Neural cell (in vitro differentiated cells): ENCODE measurements around the gene ZNF57. TPM values are rescaled to one million over a fixed set of nuclear protein-coding genes. Genes with fewer than 3 reads are reported as not detected.

Experiments used
- H2AFZ ChIP-seq: fragments of 200-600, 300-800 bp; sonication (generic), shearing (Covaris generic); 2 replicates; pipeline ENCODE4 v1.6.0; 2014; ENCODE audit warnings: low read depth, mild to moderate bottlenecking, antibody characterized with exemption, low read length, moderate library complexity
- H3F3A ChIP-seq: fragments of 200-600 bp; shearing (Covaris generic); 2 replicates; pipeline ENCODE4 v1.6.1; 2016; ENCODE audit warnings: mild to moderate bottlenecking, moderate library complexity, mixed read lengths, antibody characterized with exemption, low read length; ENCODE audit not compliant: insufficient read depth, poor library complexity, severe bottlenecking
- H3K27ac ChIP-seq: fragments of 200-600, 300-800 bp; sonication (generic), shearing (Covaris generic); 2 replicates; pipeline ENCODE4 v1.5.1; 2014; ENCODE audit warnings: mild to moderate bottlenecking, low read length, moderate library complexity
- H3K27me3 ChIP-seq: fragments of 300-800, 200-600 bp; sonication (generic), shearing (Covaris generic); 2 replicates; pipeline ENCODE4 v1.6.0; 2014; ENCODE audit warnings: mild to moderate bottlenecking, low read depth, low read length, moderate library complexity; ENCODE audit not compliant: insufficient read depth
- H3K36me3 ChIP-seq: fragments of 300-800, 200-600 bp; sonication (generic), shearing (Covaris generic); 2 replicates; pipeline ENCODE4 v1.5.1; 2014; ENCODE audit warnings: mild to moderate bottlenecking, antibody characterized with exemption, low read length, moderate library complexity; ENCODE audit not compliant: insufficient read depth
- H3K4me2 ChIP-seq: fragments of 300-800, 200-600 bp; sonication (generic), shearing (Covaris generic); 2 replicates; pipeline ENCODE4 v1.6.0; 2014; ENCODE audit warnings: mild to moderate bottlenecking, low read length
- H3K4me3 ChIP-seq: fragments of 300-800, 200-600 bp; sonication (generic), shearing (Covaris generic); 2 replicates; pipeline ENCODE4 v1.5.1; 2014; ENCODE audit warnings: mild to moderate bottlenecking, low read length, moderate library complexity
- H3K79me2 ChIP-seq: fragments of 200-600 bp; shearing (Covaris generic); replicated peaks from 2 replicates; pipeline ENCODE4 v1.6.0; 2014; ENCODE audit warnings: mild to moderate bottlenecking, low read length, moderate library complexity; ENCODE audit not compliant: insufficient read depth
- H3K9ac ChIP-seq: fragments of 300-800, 200-600 bp; sonication (generic), shearing (Covaris generic); 2 replicates; pipeline ENCODE4 v1.6.1; 2016; ENCODE audit warnings: mild to moderate bottlenecking, low read length, mixed read lengths
- H3K9me2 ChIP-seq: fragments of 200-600 bp; shearing (Covaris generic); 2 replicates; pipeline ENCODE4 v1.6.1; 2016; ENCODE audit warnings: mild to moderate bottlenecking, low read length, mixed read lengths; ENCODE audit not compliant: insufficient read depth
- H3K9me3 ChIP-seq: fragments of 200-600, 300-800 bp; sonication (generic), shearing (Covaris generic); 2 replicates; pipeline ENCODE4 v1.6.1; 2016; ENCODE audit warnings: mild to moderate bottlenecking, mixed run types, low read length, moderate library complexity, mixed read lengths
- H4K20me1 ChIP-seq: fragments of 200-600 bp; shearing (Covaris generic); 2 replicates; pipeline ENCODE4 v1.6.1; 2016; ENCODE audit warnings: mild to moderate bottlenecking, mixed run types; ENCODE audit not compliant: insufficient read depth
- EP300 ChIP-seq: fragments of 450-650 bp; conservative IDR thresholded peaks from 2 replicates; pipeline ENCODE4 v1.6.1; 2014; ENCODE audit warnings: antibody characterized with exemption, mild to moderate bottlenecking, moderate library complexity; ENCODE audit not compliant: poor library complexity, severe bottlenecking
- EZH2 ChIP-seq: fragments of 200-600, 300-800 bp; shearing (Covaris generic), sonication (generic); IDR thresholded peaks from 2 replicates; pipeline ENCODE4 v1.6.1; 2014; ENCODE audit warnings: antibody characterized with exemption, low read length, borderline replicate concordance, mild to moderate bottlenecking; ENCODE audit not compliant: insufficient read depth, poor library complexity, severe bottlenecking
- MXI1 ChIP-seq: fragments of 450-650 bp; conservative IDR thresholded peaks from 2 replicates; pipeline ENCODE4 v1.6.1; 2014; ENCODE audit warnings: antibody characterized with exemption, mild to moderate bottlenecking; ENCODE audit not compliant: poor library complexity, severe bottlenecking
- POLR2AphosphoS5 ChIP-seq: IDR thresholded peaks from 2 replicates; pipeline ENCODE4 v1.6.1; 2012
- RAD21 ChIP-seq: fragments of 450-650 bp; conservative IDR thresholded peaks from 2 replicates; pipeline ENCODE4 v1.6.1; 2014; ENCODE audit warnings: antibody characterized with exemption, mild to moderate bottlenecking, moderate library complexity
- REST ChIP-seq: IDR thresholded peaks from 2 replicates; pipeline ENCODE4 v1.6.1; 2012; ENCODE audit warnings: borderline replicate concordance
- SMC3 ChIP-seq: fragments of 450-650 bp; conservative IDR thresholded peaks from 2 replicates; pipeline ENCODE4 v1.6.1; 2014; ENCODE audit warnings: antibody characterized with exemption, mild to moderate bottlenecking, moderate library complexity; ENCODE audit not compliant: poor library complexity
- TAF1 ChIP-seq: IDR thresholded peaks from 2 replicates; pipeline ENCODE4 v1.6.1; 2012; ENCODE audit warnings: low read depth
- polyA plus RNA-seq: library from polyadenylated mRNA; depleted of rRNA; stranded (reverse); fragments of >200 nt; gene quantifications from 2 replicates; pipeline ENCODE4 v1.2.3, GENCODE V29; 2014
- TF ChIP-seq, protein P1 (sequence below): fragments of 450-650 bp; IDR thresholded peaks from 2 replicates; pipeline ENCODE4 v1.5.1; 2014; ENCODE audit warnings: antibody characterized with exemption, mild to moderate bottlenecking, moderate library complexity; ENCODE audit not compliant: poor library complexity, severe bottlenecking

The ZNF57 gene
- polyA plus RNA-seq, 1 donor from 2014 or later: 3.0 TPM

DNA sequence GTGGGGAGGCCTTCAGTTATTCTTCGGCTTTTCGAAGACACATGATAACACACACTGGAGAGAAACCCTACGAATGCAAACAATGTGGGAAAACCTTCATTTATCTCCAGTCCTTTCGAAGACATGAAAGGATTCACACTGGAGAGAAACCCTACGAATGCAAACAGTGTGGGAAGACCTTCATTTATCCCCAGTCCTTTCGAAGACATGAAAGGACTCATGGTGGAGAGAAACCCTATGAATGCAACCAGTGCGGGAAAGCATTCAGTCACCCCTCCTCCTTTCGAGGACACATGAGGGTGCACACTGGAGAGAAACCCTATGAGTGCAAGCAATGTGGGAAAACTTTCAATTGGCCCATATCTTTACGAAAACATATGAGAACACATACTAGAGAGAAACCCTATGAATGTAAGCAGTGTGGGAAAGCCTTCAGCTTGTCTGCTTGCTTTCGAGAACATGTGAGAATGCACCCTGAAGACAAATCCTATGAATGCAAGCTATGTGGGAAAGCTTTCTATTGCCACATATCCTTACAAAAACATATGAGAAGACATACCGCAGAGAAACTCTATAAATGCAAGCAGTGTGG is 47.6 kb upstream of the ZNF57 start:
- no peak overlapping the region for H3K27ac ChIP-seq
- H3K4me2 ChIP-seq: no peak overlapping the region
- peaks cover 31% of the 10 kb centered on the region for H3K9me3 ChIP-seq
- H3F3A ChIP-seq: no peaks in the 10 kb centered on the region
- H3K9me2 ChIP-seq: no peaks in the 10 kb centered on the region
- H3K36me3 ChIP-seq: peaks cover 30% of the 10 kb centered on the region
- no peak overlapping the region for H3K9ac ChIP-seq
- no peaks in the 10 kb centered on the region for H3K27me3 ChIP-seq
- H3K4me3 ChIP-seq: no peak overlapping the region
- TF ChIP-seq REST (no peak), TAF1 (no peak), MXI1 (no peak), EZH2 (no peak), POLR2AphosphoS5 (no peak), RAD21 (no peak), SMC3 (no peak), EP300 (no peak)
- TF ChIP-seq, protein P1, sequence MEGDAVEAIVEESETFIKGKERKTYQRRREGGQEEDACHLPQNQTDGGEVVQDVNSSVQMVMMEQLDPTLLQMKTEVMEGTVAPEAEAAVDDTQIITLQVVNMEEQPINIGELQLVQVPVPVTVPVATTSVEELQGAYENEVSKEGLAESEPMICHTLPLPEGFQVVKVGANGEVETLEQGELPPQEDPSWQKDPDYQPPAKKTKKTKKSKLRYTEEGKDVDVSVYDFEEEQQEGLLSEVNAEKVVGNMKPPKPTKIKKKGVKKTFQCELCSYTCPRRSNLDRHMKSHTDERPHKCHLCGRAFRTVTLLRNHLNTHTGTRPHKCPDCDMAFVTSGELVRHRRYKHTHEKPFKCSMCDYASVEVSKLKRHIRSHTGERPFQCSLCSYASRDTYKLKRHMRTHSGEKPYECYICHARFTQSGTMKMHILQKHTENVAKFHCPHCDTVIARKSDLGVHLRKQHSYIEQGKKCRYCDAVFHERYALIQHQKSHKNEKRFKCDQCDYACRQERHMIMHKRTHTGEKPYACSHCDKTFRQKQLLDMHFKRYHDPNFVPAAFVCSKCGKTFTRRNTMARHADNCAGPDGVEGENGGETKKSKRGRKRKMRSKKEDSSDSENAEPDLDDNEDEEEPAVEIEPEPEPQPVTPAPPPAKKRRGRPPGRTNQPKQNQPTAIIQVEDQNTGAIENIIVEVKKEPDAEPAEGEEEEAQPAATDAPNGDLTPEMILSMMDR: no peak
- H2AFZ ChIP-seq: no peak overlapping the region
- no peaks in the 10 kb centered on the region for H4K20me1 ChIP-seq
- peaks cover 3% of the 10 kb centered on the region for H3K79me2 ChIP-seq

- Histone ChIP-seq H3K9ac (no peak overlapping the region), H4K20me1 (no peaks in the 10 kb centered on the region), H3K36me3 (peaks cover 30% of the 10 kb centered on the region), H3F3A (no peaks in the 10 kb centered on the region), H3K79me2 (no peaks in the 10 kb centered on the region), H3K9me2 (no peaks in the 10 kb centered on the region), H3K9me3 (peaks cover 27% of the 10 kb centered on the region), H3K27ac (no peak overlapping the region), H2AFZ (no peak overlapping the region), H3K4me2 (no peak overlapping the region), H3K27me3 (no peaks in the 10 kb centered on the region), H3K4me3 (no peak overlapping the region)
- TF ChIP-seq POLR2AphosphoS5 (no peak), EP300 (no peak), SMC3 (no peak), RAD21 (no peak)
Observed at GRCh38 chr19:2854849-2855248, 45.9 kb upstream of the ZNF57 start.
